Measurements from ENCODE around the gene HSD3B7.

DNA sequence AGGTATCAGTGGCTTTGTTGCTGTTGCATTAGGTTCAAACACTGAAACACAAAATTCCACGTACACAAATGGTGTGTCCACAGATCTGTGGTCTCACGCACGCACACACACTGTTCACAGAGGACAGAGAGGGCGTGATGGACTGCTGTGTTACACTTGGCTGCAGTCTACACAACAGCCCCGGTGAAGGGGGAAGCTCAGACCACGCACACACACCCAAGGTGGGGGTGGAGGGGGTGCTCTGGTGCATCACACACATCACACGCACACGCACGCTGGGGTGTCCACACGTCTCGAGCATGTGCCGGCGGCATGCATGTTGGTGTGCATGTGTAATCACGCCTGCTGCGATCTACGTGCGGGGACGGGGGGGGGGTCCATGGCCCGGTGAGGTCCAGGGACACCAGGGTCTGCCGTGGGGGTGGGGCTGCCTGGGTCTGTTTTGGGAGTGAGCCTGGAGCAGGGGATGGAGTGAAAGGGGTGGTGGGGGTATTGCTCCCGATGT lies 7.3 kb downstream of the HSD3B7 start:
- TF ChIP-seq, protein P1, sequence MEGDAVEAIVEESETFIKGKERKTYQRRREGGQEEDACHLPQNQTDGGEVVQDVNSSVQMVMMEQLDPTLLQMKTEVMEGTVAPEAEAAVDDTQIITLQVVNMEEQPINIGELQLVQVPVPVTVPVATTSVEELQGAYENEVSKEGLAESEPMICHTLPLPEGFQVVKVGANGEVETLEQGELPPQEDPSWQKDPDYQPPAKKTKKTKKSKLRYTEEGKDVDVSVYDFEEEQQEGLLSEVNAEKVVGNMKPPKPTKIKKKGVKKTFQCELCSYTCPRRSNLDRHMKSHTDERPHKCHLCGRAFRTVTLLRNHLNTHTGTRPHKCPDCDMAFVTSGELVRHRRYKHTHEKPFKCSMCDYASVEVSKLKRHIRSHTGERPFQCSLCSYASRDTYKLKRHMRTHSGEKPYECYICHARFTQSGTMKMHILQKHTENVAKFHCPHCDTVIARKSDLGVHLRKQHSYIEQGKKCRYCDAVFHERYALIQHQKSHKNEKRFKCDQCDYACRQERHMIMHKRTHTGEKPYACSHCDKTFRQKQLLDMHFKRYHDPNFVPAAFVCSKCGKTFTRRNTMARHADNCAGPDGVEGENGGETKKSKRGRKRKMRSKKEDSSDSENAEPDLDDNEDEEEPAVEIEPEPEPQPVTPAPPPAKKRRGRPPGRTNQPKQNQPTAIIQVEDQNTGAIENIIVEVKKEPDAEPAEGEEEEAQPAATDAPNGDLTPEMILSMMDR (IDR thresholded peaks at IDR 0.05) = no peak
- no peak for TF ChIP-seq POLR2A (IDR thresholded peaks at IDR 0.05)
- TF ChIP-seq EP300 (IDR thresholded peaks at IDR 0.05) = no peak
